ENCODE results near the gene FAM50A.
"Not testable (repeated sequence)": the region's sequence is repeated elsewhere in the genome, so short reads cannot be mapped to it uniquely, and the experiment has no call there.

The FAM50A gene

GRCh38 chrX:154486396-154487207 is 42.7 kb downstream of the FAM50A start, which contains the start of gene UBL4A:
Gene UBL4A, minus strand, starts transcription at chrX:154486615. Its CDS starts 31 bp downstream, at chrX:154486584.
- peak; percentile 5 for DNase-seq

DNA sequence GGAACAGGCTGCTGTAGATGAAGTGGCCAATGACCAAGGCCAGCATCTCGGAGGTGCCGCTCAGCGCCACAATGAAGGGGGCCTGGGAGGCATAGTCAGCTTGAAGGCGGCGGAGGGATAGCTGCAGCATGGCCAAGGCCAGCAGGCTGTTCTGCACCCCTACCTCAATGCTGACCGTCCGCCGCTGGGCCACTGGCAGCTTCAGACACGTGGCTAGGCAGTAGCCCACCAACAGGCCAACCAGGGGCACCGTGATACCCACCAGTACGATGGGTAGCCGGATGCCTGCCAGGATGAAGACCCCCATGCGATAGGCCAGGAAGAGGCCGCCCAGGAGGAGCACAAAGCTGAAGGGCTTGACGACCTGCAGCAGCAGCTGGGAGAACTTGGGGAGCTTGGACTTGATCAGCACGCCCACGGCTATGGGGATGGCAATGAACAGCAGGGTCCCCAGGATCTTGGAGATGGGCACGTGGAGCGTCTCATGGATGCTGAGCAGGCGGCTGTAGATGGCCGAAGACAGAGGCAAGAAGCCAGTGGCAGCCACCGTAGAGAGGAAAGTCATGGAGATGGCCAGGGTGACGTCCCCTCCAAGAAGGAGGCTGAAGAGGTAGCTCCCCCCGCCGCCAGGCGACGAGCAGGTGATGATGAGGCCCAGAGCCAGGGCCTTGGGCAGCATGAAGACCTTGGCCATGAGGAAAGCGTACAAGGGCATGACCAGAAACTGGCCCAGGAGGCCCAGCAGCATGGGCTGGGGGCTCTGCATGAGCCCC is 43.8 kb downstream of the FAM50A start:
- no peak for DNase-seq

- DNase-seq = no peak
Observed at GRCh38 chrX:154488336-154489075, 44.6 kb downstream of the FAM50A start.

DNA sequence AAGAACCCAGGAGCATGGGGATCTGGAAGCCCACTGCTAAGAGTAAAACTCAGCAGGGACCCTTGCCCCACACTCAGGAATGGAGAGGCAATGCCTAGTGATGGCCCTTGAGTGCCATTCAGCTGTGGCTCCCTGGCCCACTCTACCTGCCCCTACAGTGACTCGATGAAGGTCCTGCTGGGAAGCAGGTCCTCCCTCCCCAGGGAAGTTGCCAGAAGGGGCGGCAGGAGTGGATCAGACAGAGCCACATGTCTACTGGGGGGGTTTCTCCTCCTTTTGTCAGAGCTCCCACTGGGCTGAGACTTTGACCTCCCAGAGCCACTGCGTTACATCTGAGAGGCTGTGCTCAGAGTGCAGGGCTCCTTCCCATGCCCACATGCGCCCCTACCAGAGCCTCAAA is 45.2 kb downstream of the FAM50A start:
- DNase-seq = no peak

DNA sequence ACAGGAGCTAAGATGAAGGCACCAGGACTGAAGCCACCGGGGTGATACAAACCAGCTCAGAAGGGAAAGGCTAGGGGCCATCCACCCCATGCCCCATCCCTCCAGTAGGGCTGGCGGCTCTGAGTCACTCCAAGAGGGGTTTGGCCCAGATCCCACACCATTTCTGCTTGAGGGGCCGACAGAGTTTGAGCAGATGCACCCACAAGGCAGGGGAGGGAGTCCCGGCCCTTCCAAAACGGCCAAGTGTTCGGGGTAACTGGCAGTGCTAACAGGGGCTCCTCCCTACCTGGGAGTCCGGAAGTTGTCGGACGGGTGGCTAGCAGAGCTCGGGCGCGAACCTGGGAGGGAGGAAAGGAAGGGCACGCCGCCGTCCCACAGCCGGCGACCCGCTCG is 46.1 kb downstream of the FAM50A start:
- DNase-seq = no peak

DNA sequence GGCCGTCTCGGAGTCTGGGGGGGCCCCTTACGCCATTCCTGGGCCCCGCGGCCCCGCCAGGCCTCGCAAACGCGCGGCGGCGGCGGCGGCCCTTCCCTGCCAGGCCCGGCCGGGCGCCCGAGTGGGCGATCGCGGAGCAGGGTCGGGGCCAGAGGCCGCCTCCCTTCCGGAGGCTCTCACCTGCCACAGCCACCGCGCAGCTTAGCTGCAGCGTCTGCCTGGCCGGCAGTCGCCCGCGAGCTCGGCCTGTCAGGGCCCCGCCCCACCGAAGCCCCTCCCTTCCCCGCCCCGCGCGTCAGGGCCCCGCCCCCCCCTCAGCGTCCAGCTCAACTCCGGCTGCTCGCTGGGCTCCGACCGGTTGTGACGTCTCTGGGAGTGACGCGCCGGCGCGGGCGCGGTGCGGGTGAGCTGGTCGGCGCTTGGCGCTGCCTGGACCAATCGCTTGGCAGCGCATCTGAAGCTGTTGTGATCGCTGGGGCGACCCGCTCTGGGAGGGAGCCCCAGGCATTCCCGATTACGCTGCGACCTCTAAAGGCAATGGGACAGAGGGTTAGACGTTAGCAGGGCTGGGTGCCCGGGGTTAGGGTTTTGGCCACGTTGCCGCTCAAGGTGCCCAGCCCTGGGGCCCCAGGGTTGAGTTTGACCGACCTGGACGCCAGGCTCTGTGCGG is 46.6 kb downstream of the FAM50A start, which contains the start of gene SLC10A3:
Gene SLC10A3, minus strand, starts transcription at position 216 of the 670 bp plus-strand sequence. CDS start 1,689 bp downstream, outside the sequence.
- peak; percentile 77 for DNase-seq

DNA sequence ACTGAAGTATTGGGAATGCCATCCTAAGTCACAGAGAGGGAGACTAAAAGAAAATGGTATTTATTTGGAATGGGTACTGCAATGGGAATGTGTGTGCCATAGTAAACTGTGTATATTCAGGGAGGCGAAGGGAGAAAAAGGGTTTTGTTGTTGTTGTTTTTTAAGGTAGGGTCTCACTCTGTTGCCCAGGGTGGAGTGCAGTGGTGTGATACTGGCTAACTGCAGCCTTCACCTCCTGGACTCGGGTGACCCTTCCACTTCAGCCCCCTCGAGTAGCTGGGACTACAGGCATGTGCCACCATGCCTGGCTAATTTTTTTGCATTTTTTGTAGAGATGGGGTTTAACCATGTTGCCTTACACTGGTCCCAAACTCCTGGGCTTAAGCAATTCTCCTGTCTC is 50.8 kb downstream of the FAM50A start:
- no peak for DNase-seq

DNA sequence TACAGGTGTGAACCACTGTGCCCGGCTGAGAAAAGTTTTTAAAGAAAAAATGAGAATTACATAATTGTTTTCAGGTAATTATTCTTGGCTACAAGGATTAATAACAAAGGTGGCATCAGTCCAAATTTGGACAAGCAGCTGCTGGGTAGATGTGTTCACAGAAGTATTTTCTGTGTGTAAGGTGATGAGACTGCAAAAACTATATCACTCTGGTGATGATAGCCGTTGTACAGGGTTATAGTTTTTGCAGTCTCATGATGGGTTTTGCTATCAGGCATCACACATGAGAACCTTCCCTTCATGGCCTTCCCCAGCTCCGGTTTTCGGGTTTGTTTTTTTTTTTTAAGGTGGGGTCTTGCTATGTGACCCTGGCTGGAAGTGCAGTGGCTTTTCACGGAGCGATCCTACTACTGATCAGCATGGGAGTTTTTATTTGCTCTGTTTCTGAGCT is 51.6 kb downstream of the FAM50A start:
- DNase-seq = no peak

DNA sequence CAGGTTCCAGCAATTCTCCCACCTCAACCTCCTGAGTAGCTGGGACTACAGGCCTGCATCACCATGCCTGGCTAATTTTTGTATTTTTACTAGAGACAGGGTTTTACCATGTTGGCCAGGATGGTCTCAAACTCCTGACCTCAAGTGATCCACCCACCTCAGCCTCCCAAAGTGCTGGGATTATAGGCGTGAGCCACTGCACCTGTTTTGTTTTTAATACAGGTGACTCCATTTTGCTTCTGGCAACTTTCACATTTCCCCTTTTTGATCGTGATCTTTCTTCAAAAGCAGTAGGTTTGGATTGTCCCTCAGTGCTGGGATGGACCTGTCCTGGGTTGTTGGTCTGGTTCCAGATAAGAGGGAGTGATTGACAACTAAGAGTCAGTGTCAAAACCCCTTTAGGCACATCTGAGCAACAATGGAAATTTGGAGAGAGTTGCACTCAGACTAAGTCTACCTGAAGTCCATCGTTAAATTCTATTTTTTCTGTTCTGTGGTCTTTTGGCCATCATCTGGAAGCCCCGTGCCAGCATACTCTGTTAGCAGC is 52.7 kb downstream of the FAM50A start:
- not testable (repeated sequence) for DNase-seq

Data from NCI-H1694 (cell line).